Heart right ventricle (tissue), 16 donors: ENCODE measurements around the gene GJA4. TPM values are rescaled to one million over a fixed set of nuclear protein-coding genes. Genes with fewer than 3 reads are reported as not detected.

ENCODE experiments used
- ATAC-seq, 8 donors: fragments of 200-7000 bp; cut with Tn5 transposase; one replicate each; pipeline ENCODE4 v1.9.1; 2020; ENCODE audit warnings: mild to moderate bottlenecking in 8 of 8, moderate library complexity in 8 of 8, moderate number of reproducible peaks in 1 of 8
- DNase-seq, 2 donors: peaks; one replicate each; pipeline ENCODE4 v3.0.0-alpha.2; 2020
- H3K27ac ChIP-seq, 10 donors: fragments of 200-600 bp; sonication (generic) in 2 of 10; one replicate each; pipeline versions ENCODE4 v1.5.0 to v1.8.0; 2020 to 2022; ENCODE audit warnings: mild to moderate bottlenecking in 3 of 10
- H3K27me3 ChIP-seq, 7 donors: fragments of 200-600 bp; one replicate each; pipeline ENCODE4 v1.8.0; 2021 to 2022; ENCODE audit warnings: mild to moderate bottlenecking in 2 of 7
- H3K36me3 ChIP-seq, 9 donors: fragments of 200-600 bp; sonication (generic) in 1 of 9; one replicate each; pipeline versions ENCODE4 v1.5.0 to v1.8.0; 2020 to 2022; ENCODE audit warnings: mild to moderate bottlenecking in 2 of 9
- H3K4me1 ChIP-seq, 9 donors: fragments of 200-600 bp; sonication (generic) in 1 of 9; one replicate each; pipeline versions ENCODE4 v1.5.0 to v1.8.0; 2020 to 2022; ENCODE audit warnings: mild to moderate bottlenecking in 4 of 9
- H3K4me3 ChIP-seq, 10 donors: fragments of 200-600 bp; sonication (generic) in 2 of 10; one replicate each; pipeline versions ENCODE4 v1.5.0 to v1.8.0; 2020 to 2022; ENCODE audit warnings: mild to moderate bottlenecking in 7 of 10, moderate library complexity in 2 of 10
- H3K9me3 ChIP-seq, 11 donors: fragments of 200-600 bp in 10 of 11; sonication (generic) in 2 of 11; one replicate each; pipeline versions ENCODE4 v1.5.0 to v1.8.0; 2013 to 2022; ENCODE audit warnings: mild to moderate bottlenecking in 2 of 11, control low read depth in 1 of 11, moderate library complexity in 1 of 11
- WGBS, 2 donors: extraction: QIAGEN DNeasy Blood & Tissue Kit; methylation state at CpG; one replicate each; pipeline ENCODE4 v1.1.7; 2013; ENCODE audit warnings: inconsistent platforms in 1 of 2; 5-methylcytosine and 5-hydroxymethylcytosine counted together
- intact Hi-C, 10 donors: fragments of 100-400 bp; cut with DNase I; formaldehyde crosslinking; loops; one replicate each; pipeline versions ENCODE4 v1.11.1 to v1.14.2; 2022
- polyA plus RNA-seq, 2 donors: library from polyadenylated mRNA; stranded (reverse); fragments of 200-250 nt; gene quantifications; one replicate each; pipeline ENCODE4 v1.2.3, GENCODE V29; 2013
- total RNA-seq, 10 donors: library from RNA; stranded (reverse); fragmentation: NEBNext Ultra II Directional in 3 of 10; extraction: Animal tissue kit (Norgen Biotek cat#: 25700) in 3 of 10; gene quantifications; one replicate each; pipeline versions ENCODE4 v1.2.1 to v1.2.4, GENCODE V29; 2021 to 2023
- TF ChIP-seq, protein P1 (sequence below), 9 donors: fragments of 200-600 bp; sonication (generic) in 2 of 9; IDR thresholded peaks; one replicate each; pipeline versions ENCODE4 v1.5.0 to v1.8.0; 2021 to 2022; ENCODE audit warnings: antibody characterized with exemption in 9 of 9, mild to moderate bottlenecking in 5 of 9, moderate library complexity in 1 of 9
- donor health status: Arrhythmogenic right ventricular cardiomyopathy.
- donor health status: ischemic (EF 13 %, LVEDD 7.1; RV severe dilation, severe dysfunction).
- donor health status: healthy with polysubstance abuse.
- donor health status: DM: no; HTN: yes; CAD: no.
- donor health status: DM: no; HTN: no; CAD: no.
- donor health status: ischemic (EF 25% LVEDD 6.9; RV normal size, moderate dysfunction).
- donor health status: ischemic (EF 25% LVEDD 5.7; RV mildly dilated, moderate dysfunction).
- donor health status: healthy.
- donor health status: DM: yes; HTN: yes; CAD: no.
- donor health status: Ischemic cardiomyopathy.
- donor health status: ischemic (EF 35%, LVEDD 5.7; RV mildly dilated, moderate dysfunction).
- donor health status: nonischemic (EF 11% LVEDD 7.7; RV severe dilation, severe dysfunction).
- donor health status: DM: yes; HTN: yes; CAD: no.
- donor health status: PGD.
- donor health status: ischemic (EF 29% LVEDD 5.4; RV normal size, mild dysfunction).
- donor health status: nonischemic (EF 23%, LVEDD 6.1; RV moderate dilation, normal function).

GJA4 gene
- total and polyA plus RNA-seq, 12 donors, result 9.0 to 50.1 (median 22.7) TPM

- TF ChIP-seq, protein P1, sequence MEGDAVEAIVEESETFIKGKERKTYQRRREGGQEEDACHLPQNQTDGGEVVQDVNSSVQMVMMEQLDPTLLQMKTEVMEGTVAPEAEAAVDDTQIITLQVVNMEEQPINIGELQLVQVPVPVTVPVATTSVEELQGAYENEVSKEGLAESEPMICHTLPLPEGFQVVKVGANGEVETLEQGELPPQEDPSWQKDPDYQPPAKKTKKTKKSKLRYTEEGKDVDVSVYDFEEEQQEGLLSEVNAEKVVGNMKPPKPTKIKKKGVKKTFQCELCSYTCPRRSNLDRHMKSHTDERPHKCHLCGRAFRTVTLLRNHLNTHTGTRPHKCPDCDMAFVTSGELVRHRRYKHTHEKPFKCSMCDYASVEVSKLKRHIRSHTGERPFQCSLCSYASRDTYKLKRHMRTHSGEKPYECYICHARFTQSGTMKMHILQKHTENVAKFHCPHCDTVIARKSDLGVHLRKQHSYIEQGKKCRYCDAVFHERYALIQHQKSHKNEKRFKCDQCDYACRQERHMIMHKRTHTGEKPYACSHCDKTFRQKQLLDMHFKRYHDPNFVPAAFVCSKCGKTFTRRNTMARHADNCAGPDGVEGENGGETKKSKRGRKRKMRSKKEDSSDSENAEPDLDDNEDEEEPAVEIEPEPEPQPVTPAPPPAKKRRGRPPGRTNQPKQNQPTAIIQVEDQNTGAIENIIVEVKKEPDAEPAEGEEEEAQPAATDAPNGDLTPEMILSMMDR (IDR thresholded peaks at IDR 0.05), result peak; percentile 70 to 94 (median 86)
- DNase-seq (peak; percentile 62 to 77), ATAC-seq (peak; percentile 57 to 86 (median 80))
- WGBS, 2 donors, result 52 to 53% methylated on average over 14 of the region's 14 CpGs
- no peak overlapping the region for H3K4me3 ChIP-seq
- H3K36me3 ChIP-seq, result no peaks in the 10 kb centered on the region
- H3K4me1 ChIP-seq, result peaks cover 2 to 37% (median 15%) of the 10 kb centered on the region in 9 donors
- intact Hi-C loops, result loop anchor here (1.0 to 5.0 kb wide), 8 partner anchors 64 to 201 kb away; partner anchors contain the start of gene TMEM35B (in 1 of the 10)
- no peaks in the 10 kb centered on the region for H3K9me3 ChIP-seq
- peak overlapping the region in 1 of 10 donors; percentile 11 for H3K27ac ChIP-seq
- H3K27me3 ChIP-seq, result peaks cover 10 to 21% (median 16%) of the 10 kb centered on the region in 7 donors
Observed at GRCh38 chr1:34786521-34787325, 6.1 kb upstream of the GJA4 start.

DNA sequence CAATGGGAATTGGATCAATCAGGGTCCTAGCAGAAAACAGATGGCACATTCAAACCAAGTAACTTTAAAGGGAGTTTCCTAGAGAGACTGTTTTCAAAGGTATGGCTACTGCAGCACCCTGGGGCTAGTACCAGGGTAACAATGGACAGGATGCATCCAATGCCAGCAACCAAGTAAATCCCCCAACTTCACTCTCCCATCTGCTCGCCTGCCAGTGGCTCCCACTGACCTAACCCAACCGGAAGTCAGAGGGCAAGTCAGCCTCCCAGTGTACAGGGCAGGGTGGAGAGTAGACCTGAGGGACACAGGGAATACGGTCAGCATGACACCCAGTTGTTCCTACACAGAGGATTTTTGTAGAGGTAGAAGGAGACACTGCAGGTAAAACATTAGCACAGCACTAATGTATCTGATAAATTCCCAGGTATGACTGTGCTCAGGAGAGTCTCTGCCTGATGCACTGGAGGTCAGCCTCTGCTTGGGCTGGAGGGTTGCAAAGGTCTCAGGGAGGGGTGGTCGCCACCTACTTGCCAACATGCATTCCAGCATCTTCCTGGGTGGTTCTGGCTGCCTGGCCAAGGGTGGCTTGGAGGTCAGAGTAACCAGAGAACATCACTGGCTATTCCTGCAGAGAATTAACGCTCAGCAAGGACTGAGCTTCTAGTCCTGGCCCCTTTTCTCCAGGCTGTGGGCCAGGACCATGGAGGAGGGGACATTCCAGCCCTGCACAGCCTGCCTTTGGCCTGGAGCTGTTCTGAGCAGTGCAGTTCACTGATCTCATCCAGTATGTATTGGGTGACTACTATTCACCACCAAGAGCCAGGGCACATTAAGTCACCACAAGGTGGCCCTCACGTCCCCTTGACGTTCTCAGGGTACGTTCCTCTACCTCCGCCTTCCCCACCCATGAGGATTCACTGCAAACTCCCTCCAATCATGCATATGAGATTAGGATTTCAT, 5.1 kb upstream of the GJA4 start:
- Histone ChIP-seq H3K4me1 (peaks cover 9 to 46% (median 18%) of the 10 kb centered on the region in 9 donors), H3K4me3 (no peak overlapping the region), H3K36me3 (no peaks in the 10 kb centered on the region), H3K9me3 (no peaks in the 10 kb centered on the region), H3K27me3 (peaks cover 0 to 17% (median 6%) of the 10 kb centered on the region in 7 donors), H3K27ac (peak overlapping the region in 6 of 10 donors; percentile 6 to 41 (median 19))
- DNase-seq (peak in 1 of 2 donors; percentile 31), ATAC-seq (peak in 7 of 8 donors; percentile 22 to 61 (median 42))
- 40 to 42% methylated on average over 9 of the region's 9 CpGs for WGBS, 2 donors
- intact Hi-C loops, result loop anchor here in 9 of 10 donors (1.0 to 5.0 kb wide), 8 partner anchors 57 to 200 kb away; partner anchors contain the start of gene TMEM35B (in 1 of the 9)
- TF ChIP-seq, protein P1 (IDR thresholded peaks at IDR 0.05), result peak; percentile 16 to 59 (median 42)

GRCh38 chr1:34790985-34791384, 1.8 kb upstream of the GJA4 start:
- 70 to 76% methylated on average over 6 of the region's 6 CpGs for WGBS, 2 donors
- Histone ChIP-seq H3K9me3 (no peaks in the 10 kb centered on the region), H3K36me3 (peaks cover 0 to 22% (median 4%) of the 10 kb centered on the region in 9 donors), H3K27ac (peak overlapping the region in 9 of 10 donors; percentile 21 to 92 (median 84)), H3K4me3 (peak overlapping the region in 1 of 10 donors; percentile 70), H3K27me3 (peaks cover 0 to 17% (median 0%) of the 10 kb centered on the region in 7 donors), H3K4me1 (peaks cover 9 to 54% (median 28%) of the 10 kb centered on the region in 9 donors)
- ATAC-seq (peak; percentile 31 to 66 (median 56)), DNase-seq (peak; percentile 59 to 77)
- TF ChIP-seq, protein P1 (IDR thresholded peaks at IDR 0.05), result no peak
- intact Hi-C loops, result no loop called here
